ENCODE data around the gene ANKS1A.
A peak's percentile ranks its signal among the peaks of the same experiment; 100 is the strongest.
"Not testable (repeated sequence)": the region's sequence is repeated elsewhere in the genome, so short reads cannot be mapped to it uniquely, and the experiment has no call there.

The ANKS1A gene

GRCh38 chr6:34884073-34884472 is 5.0 kb upstream of the ANKS1A start:
- DNase-seq (ENCODE audit: low read depth in 2 of 2) = not testable (repeated sequence)

- DNase-seq (ENCODE audit: low read depth in 2 of 2) = no peak
Measured at GRCh38 chr6:34884996-34885395, 4.1 kb upstream of the ANKS1A start.

GRCh38 chr6:34885837-34886236 is 3.2 kb upstream of the ANKS1A start:
- DNase-seq (ENCODE audit: low read depth in 2 of 2) = not testable (repeated sequence)

GRCh38 chr6:34887753-34888513 is 1.1 kb upstream of the ANKS1A start, which contains the start of gene TAF11:
Gene TAF11 (minus strand): TSS chr6:34888042. CDS start chr6:34887957, 85 bp downstream.
- peak; percentile 82 for DNase-seq (ENCODE audit: low read depth in 2 of 2)

- DNase-seq (ENCODE audit: low read depth in 2 of 2) = no peak
Measured at GRCh38 chr6:34888514-34888856, 570 bp upstream of the ANKS1A start.

GRCh38 chr6:34890533-34890925 is 1.5 kb downstream of the ANKS1A start:
- DNase-seq (ENCODE audit: low read depth in 2 of 2) = no peak

- no peak for DNase-seq (ENCODE audit: low read depth in 2 of 2)
Measured at GRCh38 chr6:34891296-34891695, 2.2 kb downstream of the ANKS1A start.

GRCh38 chr6:34894693-34895092 is 5.6 kb downstream of the ANKS1A start:
- DNase-seq (ENCODE audit: low read depth in 2 of 2) = no peak

- DNase-seq (ENCODE audit: low read depth in 2 of 2) = no peak
Measured at GRCh38 chr6:34897130-34897529, 8.1 kb downstream of the ANKS1A start.

GRCh38 chr6:34897716-34898115 is 8.7 kb downstream of the ANKS1A start:
- no peak for DNase-seq (ENCODE audit: low read depth in 2 of 2)

GRCh38 chr6:34899748-34900147 is 10.7 kb downstream of the ANKS1A start:
- DNase-seq (ENCODE audit: low read depth in 2 of 2) = not testable (repeated sequence)

GRCh38 chr6:34900321-34901031 is 11.4 kb downstream of the ANKS1A start:
- DNase-seq (ENCODE audit: low read depth in 2 of 2) = no peak

- no peak for DNase-seq (ENCODE audit: low read depth in 2 of 2)
Measured at GRCh38 chr6:34901930-34902329, 12.9 kb downstream of the ANKS1A start.

- no peak for DNase-seq (ENCODE audit: low read depth in 2 of 2)
Measured at GRCh38 chr6:34904990-34905613, 16.0 kb downstream of the ANKS1A start.

- no peak for DNase-seq (ENCODE audit: low read depth in 2 of 2)
Measured at GRCh38 chr6:34906826-34907225, 17.8 kb downstream of the ANKS1A start.

- DNase-seq (ENCODE audit: low read depth in 2 of 2) = no peak
Measured at GRCh38 chr6:34908194-34908593, 19.1 kb downstream of the ANKS1A start.

- DNase-seq (ENCODE audit: low read depth in 2 of 2) = no peak
Measured at GRCh38 chr6:34909320-34909883, 20.3 kb downstream of the ANKS1A start.

GRCh38 chr6:34911822-34912221 is 22.8 kb downstream of the ANKS1A start:
- no peak for DNase-seq (ENCODE audit: low read depth in 2 of 2)

GRCh38 chr6:34912715-34913464 is 23.8 kb downstream of the ANKS1A start:
- peak in 1 of 2 donors; percentile 5 for DNase-seq (ENCODE audit: low read depth in 2 of 2)

GRCh38 chr6:34914358-34914757 is 25.3 kb downstream of the ANKS1A start:
- no peak for DNase-seq (ENCODE audit: low read depth in 2 of 2)

GRCh38 chr6:34916348-34916967 is 27.4 kb downstream of the ANKS1A start:
- DNase-seq (ENCODE audit: low read depth in 2 of 2) = no peak

All from activated CD8-positive, alpha-beta memory T cell treated with anti-CD3 and anti-CD28 coated beads for 4 hours (primary cell).